HEK293 (cell line): ENCODE measurements around the gene MT1F.

Experiments used
- GFI1B ChIP-seq: fragments of 450-650 bp; formaldehyde crosslinking; IDR thresholded peaks from 2 replicates; pipeline ENCODE4 v1.5.1; 2016; ENCODE audit warnings: missing biosample characterization, missing genetic modification characterization
- GLIS1 ChIP-seq: fragments of 450-650 bp; formaldehyde crosslinking; IDR thresholded peaks from 2 replicates; pipeline ENCODE4 v1.5.1; 2016; ENCODE audit warnings: missing biosample characterization, missing genetic modification characterization
- IKZF3 ChIP-seq: fragments of 450-650 bp; IDR thresholded peaks from 2 replicates; pipeline ENCODE4 v1.5.0; 2018; ENCODE audit warnings: missing biosample characterization, mild to moderate bottlenecking, missing genetic modification characterization, moderate library complexity
- SP2 ChIP-seq: fragments of 450-650 bp; formaldehyde crosslinking; IDR thresholded peaks from 2 replicates; pipeline ENCODE4 v1.5.1; 2016; ENCODE audit warnings: missing biosample characterization, missing genetic modification characterization
- ZEB2 ChIP-seq: fragments of 450-650 bp; formaldehyde crosslinking; IDR thresholded peaks from 2 replicates; pipeline ENCODE4 v1.5.1; 2016; ENCODE audit warnings: missing biosample characterization, missing genetic modification characterization
- ZFP3 ChIP-seq: fragments of 450-650 bp; formaldehyde crosslinking; IDR thresholded peaks from 2 replicates; pipeline ENCODE4 v1.5.1; 2016; ENCODE audit warnings: low read depth, missing biosample characterization, missing genetic modification characterization
- ZNF121 ChIP-seq: fragments of 450-650 bp; formaldehyde crosslinking; IDR thresholded peaks from 2 replicates; pipeline ENCODE4 v1.5.1; 2016; ENCODE audit warnings: missing biosample characterization, missing genetic modification characterization
- ZNF133 ChIP-seq: fragments of 450-650 bp; formaldehyde crosslinking; IDR thresholded peaks from 2 replicates; pipeline ENCODE4 v1.5.1; 2016; ENCODE audit warnings: missing biosample characterization, missing genetic modification characterization
- ZNF184 ChIP-seq: fragments of 450-650 bp; IDR thresholded peaks from 2 replicates; pipeline ENCODE4 v1.5.1; 2018; ENCODE audit warnings: missing biosample characterization, mild to moderate bottlenecking, missing genetic modification characterization
- ZNF223 ChIP-seq: fragments of 450-650 bp; formaldehyde crosslinking; IDR thresholded peaks from 2 replicates; pipeline ENCODE4 v1.5.1; 2016; ENCODE audit warnings: missing biosample characterization, missing genetic modification characterization
- ZNF239 ChIP-seq: fragments of 450-650 bp; formaldehyde crosslinking; IDR thresholded peaks from 2 replicates; pipeline ENCODE4 v1.5.1; 2016; ENCODE audit warnings: missing biosample characterization, missing genetic modification characterization
- ZNF335 ChIP-seq: fragments of 450-650 bp; formaldehyde crosslinking; conservative IDR thresholded peaks from 2 replicates; pipeline ENCODE4 v1.5.1; 2016; ENCODE audit warnings: missing biosample characterization, missing genetic modification characterization
- ZNF391 ChIP-seq: fragments of 450-650 bp; formaldehyde crosslinking; IDR thresholded peaks from 2 replicates; pipeline ENCODE4 v1.5.1; 2016; ENCODE audit warnings: low read depth, missing biosample characterization, missing genetic modification characterization, borderline replicate concordance
- ZNF571 ChIP-seq: fragments of 450-650 bp; formaldehyde crosslinking; IDR thresholded peaks from 2 replicates; pipeline ENCODE4 v1.5.0; 2017; ENCODE audit warnings: missing biosample characterization, missing genetic modification characterization
- ZNF596 ChIP-seq: fragments of 450-650 bp; IDR thresholded peaks from 2 replicates; pipeline ENCODE4 v1.5.0; 2018; ENCODE audit warnings: missing biosample characterization, mild to moderate bottlenecking, missing genetic modification characterization, moderate library complexity
- ZNF629 ChIP-seq: fragments of 450-650 bp; formaldehyde crosslinking; IDR thresholded peaks from 2 replicates; pipeline ENCODE4 v1.5.1; 2017; ENCODE audit warnings: missing biosample characterization, missing genetic modification characterization
- ZNF701 ChIP-seq: fragments of 450-650 bp; formaldehyde crosslinking; IDR thresholded peaks from 2 replicates; pipeline ENCODE4 v1.5.1; 2016; ENCODE audit warnings: missing biosample characterization, missing genetic modification characterization
- ZXDB ChIP-seq: fragments of 450-650 bp; formaldehyde crosslinking; IDR thresholded peaks from 2 replicates; pipeline ENCODE4 v1.5.1; 2016; ENCODE audit warnings: missing biosample characterization, missing genetic modification characterization
- TF ChIP-seq, protein P1 (sequence below): fragments of 450-650 bp; IDR thresholded peaks from 2 replicates; pipeline ENCODE4 v1.5.1; 2018; ENCODE audit warnings: missing biosample characterization, mild to moderate bottlenecking, missing genetic modification characterization
- TF ChIP-seq, protein P2 (sequence below): fragments of 450-650 bp; formaldehyde crosslinking; IDR thresholded peaks from 2 replicates; pipeline ENCODE4 v1.5.1; 2016; ENCODE audit warnings: missing biosample characterization, missing genetic modification characterization
- TF ChIP-seq, protein P3 (sequence below): fragments of 450-650 bp; formaldehyde crosslinking; IDR thresholded peaks from 2 replicates; pipeline ENCODE4 v1.5.1; 2017; ENCODE audit warnings: missing biosample characterization, missing genetic modification characterization
- TF ChIP-seq, protein P4 (sequence below): fragments of 450-650 bp; formaldehyde crosslinking; IDR thresholded peaks from 2 replicates; pipeline ENCODE4 v1.5.1; 2016; ENCODE audit warnings: missing biosample characterization, missing genetic modification characterization
- TF ChIP-seq, protein P5 (sequence below): fragments of 450-650 bp; formaldehyde crosslinking; IDR thresholded peaks from 2 replicates; pipeline ENCODE4 v1.5.1; 2017; ENCODE audit warnings: missing biosample characterization, missing genetic modification characterization
- TF ChIP-seq, protein P6 (sequence below): fragments of 450-650 bp; formaldehyde crosslinking; optimal IDR thresholded peaks from 2 replicates; pipeline ENCODE3; 2016; ENCODE audit warnings: missing biosample characterization, mild to moderate bottlenecking, missing genetic modification characterization
- TF ChIP-seq, protein P7 (sequence below): sonication (generic); formaldehyde crosslinking; IDR thresholded peaks from 2 replicates; pipeline ENCODE4 v1.8.1; 2022; ENCODE audit warnings: mild to moderate bottlenecking, moderate library complexity, missing genetic modification reagents

MT1F gene

DNA sequence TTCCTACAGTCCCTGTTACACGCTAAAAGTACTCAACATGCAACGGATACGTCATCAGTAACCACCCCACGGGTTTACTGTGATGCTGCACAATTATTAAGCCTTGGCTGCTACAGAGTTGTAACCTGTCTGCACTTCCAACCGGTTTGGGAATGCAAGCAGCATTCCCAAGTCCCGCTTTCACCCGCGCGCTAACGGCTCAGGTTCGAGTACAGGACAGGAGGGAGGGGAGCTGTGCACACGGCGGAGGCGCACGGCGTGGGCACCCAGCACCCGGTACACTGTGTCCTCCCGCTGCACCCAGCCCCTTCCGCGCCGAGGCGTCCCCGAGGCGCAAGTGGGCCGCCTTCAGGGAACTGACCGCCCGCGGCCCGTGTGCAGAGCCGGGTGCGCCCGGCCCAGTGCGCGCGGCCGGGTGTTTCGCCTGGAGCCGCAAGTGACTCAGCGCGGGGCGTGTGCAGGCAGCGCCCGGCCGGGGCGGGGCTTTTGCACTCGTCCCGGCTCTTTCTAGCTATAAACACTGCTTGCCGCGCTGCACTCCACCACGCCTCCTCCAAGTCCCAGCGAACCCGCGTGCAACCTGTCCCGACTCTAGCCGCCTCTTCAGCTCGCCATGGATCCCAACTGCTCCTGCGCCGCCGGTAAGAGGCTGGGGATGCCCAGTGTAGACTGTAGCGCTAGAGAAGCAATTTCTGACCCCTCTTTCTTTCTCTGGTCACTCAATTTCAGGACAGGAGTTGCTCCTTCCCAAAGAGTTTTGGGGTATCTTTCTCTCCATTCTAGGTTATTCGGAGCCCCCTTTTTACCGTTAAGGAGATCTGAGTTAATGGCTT is 49.5 kb upstream of the MT1F start, which contains the start of gene MT2A (continued):
- TF ChIP-seq, protein P1, sequence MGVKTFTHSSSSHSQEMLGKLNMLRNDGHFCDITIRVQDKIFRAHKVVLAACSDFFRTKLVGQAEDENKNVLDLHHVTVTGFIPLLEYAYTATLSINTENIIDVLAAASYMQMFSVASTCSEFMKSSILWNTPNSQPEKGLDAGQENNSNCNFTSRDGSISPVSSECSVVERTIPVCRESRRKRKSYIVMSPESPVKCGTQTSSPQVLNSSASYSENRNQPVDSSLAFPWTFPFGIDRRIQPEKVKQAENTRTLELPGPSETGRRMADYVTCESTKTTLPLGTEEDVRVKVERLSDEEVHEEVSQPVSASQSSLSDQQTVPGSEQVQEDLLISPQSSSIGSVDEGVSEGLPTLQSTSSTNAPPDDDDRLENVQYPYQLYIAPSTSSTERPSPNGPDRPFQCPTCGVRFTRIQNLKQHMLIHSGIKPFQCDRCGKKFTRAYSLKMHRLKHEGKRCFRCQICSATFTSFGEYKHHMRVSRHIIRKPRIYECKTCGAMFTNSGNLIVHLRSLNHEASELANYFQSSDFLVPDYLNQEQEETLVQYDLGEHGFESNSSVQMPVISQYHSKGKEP (tag by site-specific recombination) = peak; percentile 83
- TF ChIP-seq ZNF596 (tag by site-specific recombination) (peak; percentile 13; the same call in 1 of the 2 replicates), ZNF223 (tag by site-specific recombination) (no peak), ZNF121 (tag by site-specific recombination) (no peak), ZXDB (tag by site-specific recombination) (0 out of 2 replicates have a peak, but pooled peaks have one; percentile 8), ZNF701 (no peak), GLIS1 (tag by site-specific recombination) (no peak), ZNF629 (tag by site-specific recombination) (peak; percentile 34; the same call in 1 of the 2 replicates), ZEB2 (tag by site-specific recombination) (no peak), GFI1B (tag by site-specific recombination) (no peak), ZNF571 (tag by site-specific recombination) (no peak), ZNF239 (tag by site-specific recombination) (no peak), IKZF3 (tag by site-specific recombination) (0 out of 2 replicates have a peak, but pooled peaks have one; percentile 44), ZFP3 (tag by site-specific recombination) (no peak), ZNF133 (tag by site-specific recombination) (no peak), ZNF335 (tag by site-specific recombination) (peak; percentile 21; the same call in 1 of the 2 replicates), ZNF391 (tag by site-specific recombination) (no peak; the same call in 1 of the 2 replicates), ZNF184 (tag by site-specific recombination) (no peak), SP2 (peak; percentile 71)
- TF ChIP-seq, protein P2, sequence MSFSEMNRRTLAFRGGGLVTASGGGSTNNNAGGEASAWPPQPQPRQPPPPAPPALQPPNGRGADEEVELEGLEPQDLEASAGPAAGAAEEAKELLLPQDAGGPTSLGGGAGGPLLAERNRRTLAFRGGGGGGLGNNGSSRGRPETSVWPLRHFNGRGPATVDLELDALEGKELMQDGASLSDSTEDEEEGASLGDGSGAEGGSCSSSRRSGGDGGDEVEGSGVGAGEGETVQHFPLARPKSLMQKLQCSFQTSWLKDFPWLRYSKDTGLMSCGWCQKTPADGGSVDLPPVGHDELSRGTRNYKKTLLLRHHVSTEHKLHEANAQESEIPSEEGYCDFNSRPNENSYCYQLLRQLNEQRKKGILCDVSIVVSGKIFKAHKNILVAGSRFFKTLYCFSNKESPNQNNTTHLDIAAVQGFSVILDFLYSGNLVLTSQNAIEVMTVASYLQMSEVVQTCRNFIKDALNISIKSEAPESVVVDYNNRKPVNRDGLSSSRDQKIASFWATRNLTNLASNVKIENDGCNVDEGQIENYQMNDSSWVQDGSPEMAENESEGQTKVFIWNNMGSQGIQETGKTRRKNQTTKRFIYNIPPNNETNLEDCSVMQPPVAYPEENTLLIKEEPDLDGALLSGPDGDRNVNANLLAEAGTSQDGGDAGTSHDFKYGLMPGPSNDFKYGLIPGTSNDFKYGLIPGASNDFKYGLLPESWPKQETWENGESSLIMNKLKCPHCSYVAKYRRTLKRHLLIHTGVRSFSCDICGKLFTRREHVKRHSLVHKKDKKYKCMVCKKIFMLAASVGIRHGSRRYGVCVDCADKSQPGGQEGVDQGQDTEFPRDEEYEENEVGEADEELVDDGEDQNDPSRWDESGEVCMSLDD (tag by site-specific recombination) = no peak
- TF ChIP-seq, protein P3, sequence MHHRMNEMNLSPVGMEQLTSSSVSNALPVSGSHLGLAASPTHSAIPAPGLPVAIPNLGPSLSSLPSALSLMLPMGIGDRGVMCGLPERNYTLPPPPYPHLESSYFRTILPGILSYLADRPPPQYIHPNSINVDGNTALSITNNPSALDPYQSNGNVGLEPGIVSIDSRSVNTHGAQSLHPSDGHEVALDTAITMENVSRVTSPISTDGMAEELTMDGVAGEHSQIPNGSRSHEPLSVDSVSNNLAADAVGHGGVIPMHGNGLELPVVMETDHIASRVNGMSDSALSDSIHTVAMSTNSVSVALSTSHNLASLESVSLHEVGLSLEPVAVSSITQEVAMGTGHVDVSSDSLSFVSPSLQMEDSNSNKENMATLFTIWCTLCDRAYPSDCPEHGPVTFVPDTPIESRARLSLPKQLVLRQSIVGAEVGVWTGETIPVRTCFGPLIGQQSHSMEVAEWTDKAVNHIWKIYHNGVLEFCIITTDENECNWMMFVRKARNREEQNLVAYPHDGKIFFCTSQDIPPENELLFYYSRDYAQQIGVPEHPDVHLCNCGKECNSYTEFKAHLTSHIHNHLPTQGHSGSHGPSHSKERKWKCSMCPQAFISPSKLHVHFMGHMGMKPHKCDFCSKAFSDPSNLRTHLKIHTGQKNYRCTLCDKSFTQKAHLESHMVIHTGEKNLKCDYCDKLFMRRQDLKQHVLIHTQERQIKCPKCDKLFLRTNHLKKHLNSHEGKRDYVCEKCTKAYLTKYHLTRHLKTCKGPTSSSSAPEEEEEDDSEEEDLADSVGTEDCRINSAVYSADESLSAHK (tag by site-specific recombination) = no peak
- TF ChIP-seq, protein P4, sequence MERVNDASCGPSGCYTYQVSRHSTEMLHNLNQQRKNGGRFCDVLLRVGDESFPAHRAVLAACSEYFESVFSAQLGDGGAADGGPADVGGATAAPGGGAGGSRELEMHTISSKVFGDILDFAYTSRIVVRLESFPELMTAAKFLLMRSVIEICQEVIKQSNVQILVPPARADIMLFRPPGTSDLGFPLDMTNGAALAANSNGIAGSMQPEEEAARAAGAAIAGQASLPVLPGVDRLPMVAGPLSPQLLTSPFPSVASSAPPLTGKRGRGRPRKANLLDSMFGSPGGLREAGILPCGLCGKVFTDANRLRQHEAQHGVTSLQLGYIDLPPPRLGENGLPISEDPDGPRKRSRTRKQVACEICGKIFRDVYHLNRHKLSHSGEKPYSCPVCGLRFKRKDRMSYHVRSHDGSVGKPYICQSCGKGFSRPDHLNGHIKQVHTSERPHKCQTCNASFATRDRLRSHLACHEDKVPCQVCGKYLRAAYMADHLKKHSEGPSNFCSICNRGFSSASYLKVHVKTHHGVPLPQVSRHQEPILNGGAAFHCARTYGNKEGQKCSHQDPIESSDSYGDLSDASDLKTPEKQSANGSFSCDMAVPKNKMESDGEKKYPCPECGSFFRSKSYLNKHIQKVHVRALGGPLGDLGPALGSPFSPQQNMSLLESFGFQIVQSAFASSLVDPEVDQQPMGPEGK (tag by site-specific recombination) = peak; percentile 56
- TF ChIP-seq, protein P5, sequence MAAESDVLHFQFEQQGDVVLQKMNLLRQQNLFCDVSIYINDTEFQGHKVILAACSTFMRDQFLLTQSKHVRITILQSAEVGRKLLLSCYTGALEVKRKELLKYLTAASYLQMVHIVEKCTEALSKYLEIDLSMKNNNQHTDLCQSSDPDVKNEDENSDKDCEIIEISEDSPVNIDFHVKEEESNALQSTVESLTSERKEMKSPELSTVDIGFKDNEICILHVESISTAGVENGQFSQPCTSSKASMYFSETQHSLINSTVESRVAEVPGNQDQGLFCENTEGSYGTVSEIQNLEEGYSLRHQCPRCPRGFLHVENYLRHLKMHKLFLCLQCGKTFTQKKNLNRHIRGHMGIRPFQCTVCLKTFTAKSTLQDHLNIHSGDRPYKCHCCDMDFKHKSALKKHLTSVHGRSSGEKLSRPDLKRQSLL (tag by site-specific recombination) = 0 out of 2 replicates have a peak, but pooled peaks have one; percentile 18
- TF ChIP-seq, protein P6, sequence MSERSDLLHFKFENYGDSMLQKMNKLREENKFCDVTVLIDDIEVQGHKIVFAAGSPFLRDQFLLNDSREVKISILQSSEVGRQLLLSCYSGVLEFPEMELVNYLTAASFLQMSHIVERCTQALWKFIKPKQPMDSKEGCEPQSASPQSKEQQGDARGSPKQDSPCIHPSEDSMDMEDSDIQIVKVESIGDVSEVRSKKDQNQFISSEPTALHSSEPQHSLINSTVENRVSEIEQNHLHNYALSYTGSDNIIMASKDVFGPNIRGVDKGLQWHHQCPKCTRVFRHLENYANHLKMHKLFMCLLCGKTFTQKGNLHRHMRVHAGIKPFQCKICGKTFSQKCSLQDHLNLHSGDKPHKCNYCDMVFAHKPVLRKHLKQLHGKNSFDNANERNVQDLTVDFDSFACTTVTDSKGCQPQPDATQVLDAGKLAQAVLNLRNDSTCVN (tag by site-specific recombination) = peak; percentile 84
- TF ChIP-seq, protein P7, sequence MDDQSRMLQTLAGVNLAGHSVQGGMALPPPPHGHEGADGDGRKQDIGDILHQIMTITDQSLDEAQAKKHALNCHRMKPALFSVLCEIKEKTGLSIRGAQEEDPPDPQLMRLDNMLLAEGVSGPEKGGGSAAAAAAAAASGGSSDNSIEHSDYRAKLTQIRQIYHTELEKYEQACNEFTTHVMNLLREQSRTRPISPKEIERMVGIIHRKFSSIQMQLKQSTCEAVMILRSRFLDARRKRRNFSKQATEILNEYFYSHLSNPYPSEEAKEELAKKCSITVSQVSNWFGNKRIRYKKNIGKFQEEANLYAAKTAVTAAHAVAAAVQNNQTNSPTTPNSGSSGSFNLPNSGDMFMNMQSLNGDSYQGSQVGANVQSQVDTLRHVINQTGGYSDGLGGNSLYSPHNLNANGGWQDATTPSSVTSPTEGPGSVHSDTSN (CRISPR knock-in tag) = no peak
